HL-60/S4 treated with phorbol 12-myristate 13-acetate at 8.2 ng/mL for 4 days and 3 days (cell line): Measurements from ENCODE around the gene KIF25.

Experiments used
- in situ Hi-C: fragments of 300-500 bp; cut with MboI; formaldehyde crosslinking; loops from 2 replicates; pipeline ENCODE4 v1.15.0; 2022; ENCODE audit warnings: low sequenced_read_pairs

Gene KIF25

DNA sequence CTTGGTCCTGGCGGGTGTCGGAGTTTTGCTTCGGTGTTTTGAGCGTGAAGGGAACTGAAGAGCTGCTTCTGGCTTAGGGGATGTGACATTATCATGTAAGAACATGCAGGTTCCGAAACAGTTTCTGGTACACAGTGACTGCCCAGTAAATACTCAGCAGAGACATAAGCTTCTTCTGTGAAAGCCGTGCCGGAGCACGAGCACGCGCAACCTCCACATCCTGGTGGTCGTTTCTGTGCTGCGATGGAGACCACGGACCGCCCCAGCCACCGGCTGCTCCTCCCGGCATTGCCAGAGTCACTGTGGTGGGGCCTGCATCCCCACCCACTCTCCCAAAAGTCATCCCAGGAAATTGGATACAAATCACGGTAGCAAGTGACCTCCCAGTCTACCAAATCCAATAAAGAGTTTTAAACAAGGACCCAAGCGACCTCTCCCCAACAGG is 18.7 kb downstream of the KIF25 start:
- in situ Hi-C loops, result no loop called here

DNA sequence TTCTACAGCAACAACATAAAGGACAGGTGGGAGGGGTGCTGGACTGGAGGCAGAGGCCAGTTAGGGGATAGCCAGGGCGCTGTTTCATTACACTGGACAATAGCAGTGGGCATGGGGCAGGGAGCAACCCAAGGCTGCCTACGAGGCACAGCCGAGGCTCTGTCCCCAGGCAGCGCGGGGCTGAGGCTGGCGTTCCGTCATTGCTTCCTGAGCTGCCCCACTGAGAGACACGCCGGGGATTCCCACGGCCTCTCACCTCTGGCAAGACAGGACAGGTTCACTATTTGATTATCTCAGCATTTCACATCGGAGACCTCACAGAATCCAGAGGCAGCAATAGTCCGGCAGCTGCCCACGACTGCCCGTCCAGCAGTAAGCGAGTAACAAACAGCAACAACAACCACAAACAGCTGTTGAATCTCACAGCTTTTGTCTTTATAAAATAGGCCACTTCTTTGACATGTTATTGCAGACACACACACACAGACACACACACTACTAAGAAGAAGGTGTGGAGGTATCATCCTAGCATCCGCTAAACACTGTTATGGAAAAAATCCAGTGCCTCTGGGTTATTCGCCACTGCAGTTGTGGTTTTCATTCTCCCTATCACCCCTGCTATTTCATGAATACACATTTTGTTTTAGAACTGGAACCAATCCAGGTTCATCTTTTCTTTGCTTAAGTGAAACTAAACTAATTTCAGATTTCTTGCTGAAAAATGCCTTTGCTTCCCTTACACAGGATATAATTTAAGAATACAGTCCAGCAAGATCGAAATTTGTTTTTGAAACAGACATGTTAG is 19.5 kb downstream of the KIF25 start:
- in situ Hi-C loops, result no loop called here

DNA sequence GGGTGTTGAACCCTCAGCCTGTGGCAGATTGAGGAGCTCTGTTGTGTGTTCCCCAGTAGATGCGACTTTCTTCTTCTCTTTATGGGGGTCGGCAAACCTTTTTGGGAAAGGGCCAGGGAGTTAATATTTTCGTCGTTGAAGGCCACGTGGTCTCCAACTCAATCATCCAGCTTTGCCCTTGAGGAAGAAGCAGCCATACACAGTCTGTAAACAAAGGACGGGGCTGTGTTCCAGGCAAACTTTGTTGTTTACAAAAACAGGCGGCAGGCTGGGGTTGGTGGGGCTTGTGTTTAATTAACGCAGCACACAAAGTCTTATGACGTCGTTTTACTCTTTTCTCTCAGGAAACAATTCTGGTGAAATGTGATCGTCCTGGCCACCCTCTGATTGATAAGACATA is 20.2 kb downstream of the KIF25 start:
- in situ Hi-C loops, result no loop called here

DNA sequence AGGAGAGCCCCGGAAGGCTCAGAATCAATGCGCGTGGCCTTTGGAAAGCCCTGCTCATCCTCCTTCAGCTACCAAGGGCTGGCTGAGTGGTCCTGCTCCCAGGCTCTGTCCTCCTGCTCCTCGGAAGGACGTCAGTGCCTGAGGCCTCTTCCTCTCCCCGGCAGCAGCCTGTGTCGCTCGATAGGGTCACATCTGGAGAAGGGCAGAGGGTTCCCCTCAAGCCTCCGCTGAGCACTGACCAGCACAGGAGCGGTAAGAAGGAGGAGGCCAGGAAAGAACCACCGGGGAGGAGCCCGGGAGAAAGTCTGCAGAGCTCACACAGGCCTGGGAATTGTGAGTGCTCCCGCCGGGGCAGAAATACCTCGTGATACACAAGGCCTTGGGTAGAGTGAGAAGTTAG is 21.2 kb downstream of the KIF25 start:
- in situ Hi-C loops, result no loop called here

DNA sequence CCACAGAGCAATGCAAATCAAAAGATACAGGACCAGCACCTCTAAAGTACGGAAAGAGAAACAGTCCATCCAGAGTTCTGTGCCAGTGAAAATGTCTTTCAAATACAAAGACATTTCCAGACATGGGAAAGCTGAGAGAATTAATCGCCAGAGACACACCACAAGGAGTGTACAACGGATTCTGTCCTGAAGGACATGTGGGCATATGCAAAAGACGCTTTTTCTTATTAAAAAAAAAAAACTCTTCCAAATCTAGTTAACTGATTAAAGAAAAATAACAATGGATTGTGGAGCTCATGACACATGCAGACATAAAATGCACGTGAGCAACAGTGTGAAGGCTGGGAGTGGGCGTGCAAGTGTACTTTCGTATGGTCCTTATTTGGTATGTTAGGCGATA is 22.8 kb downstream of the KIF25 start:
- in situ Hi-C loops, result no loop called here

DNA sequence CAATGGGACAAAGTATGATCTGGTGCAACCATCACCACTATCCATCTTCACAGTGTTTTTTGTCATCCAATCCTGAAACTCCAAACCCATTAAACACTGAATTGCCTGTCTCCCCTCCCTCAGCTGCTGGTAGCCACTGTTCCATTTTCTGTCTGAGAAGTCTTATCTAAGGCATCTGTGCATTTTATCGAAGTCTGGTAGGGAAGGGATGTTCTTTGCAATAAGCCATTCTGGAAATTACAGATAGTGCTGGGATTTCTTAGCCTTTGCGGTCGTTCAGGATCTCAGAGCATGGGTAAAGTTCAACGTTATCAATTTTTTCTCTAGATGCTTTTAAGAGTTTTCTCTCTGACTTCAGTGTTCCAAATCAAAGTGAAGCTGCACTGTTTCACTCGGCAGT is 24.1 kb downstream of the KIF25 start:
- in situ Hi-C loops, result no loop called here

DNA sequence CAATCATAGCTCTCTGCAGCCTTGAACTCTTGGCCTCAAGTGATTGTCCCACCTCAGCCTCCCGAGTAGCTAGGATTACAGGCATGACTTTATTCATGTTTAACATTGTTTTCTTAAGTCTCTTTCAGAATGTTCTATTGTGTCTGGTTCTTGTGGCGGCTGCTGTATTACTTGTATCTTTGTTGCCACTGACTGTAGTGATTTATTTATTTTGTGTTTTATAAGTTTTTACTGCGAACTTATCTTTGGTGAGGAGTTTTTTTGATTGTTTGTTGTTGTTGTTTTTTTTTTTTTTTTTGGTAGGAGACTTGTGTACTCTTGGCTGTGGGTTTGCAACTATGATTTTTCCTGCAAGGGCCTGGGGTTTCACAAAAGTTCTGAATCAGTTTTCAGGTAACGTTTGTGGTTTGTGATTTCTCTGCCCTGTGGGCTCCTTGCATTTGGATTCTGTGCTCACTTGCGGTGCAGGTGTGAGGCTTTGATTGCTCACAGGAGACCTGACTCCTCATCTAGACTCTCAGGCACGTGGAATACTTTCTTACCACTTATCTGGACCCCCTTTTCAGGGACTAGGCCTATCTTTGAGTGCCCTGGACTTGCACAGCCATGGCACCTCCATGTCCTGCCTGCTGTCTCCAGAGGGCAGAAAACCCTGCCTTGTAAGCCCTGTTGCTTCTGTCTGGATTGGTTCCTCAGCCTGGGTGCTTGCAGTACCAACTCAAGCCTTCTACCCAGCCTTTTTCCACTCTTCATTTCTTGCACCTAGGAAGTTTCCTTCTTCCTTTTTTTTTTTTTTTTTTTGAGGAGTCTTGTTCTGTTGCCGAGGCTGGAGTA is 25.2 kb downstream of the KIF25 start:
- in situ Hi-C loops, result no loop called here

DNA sequence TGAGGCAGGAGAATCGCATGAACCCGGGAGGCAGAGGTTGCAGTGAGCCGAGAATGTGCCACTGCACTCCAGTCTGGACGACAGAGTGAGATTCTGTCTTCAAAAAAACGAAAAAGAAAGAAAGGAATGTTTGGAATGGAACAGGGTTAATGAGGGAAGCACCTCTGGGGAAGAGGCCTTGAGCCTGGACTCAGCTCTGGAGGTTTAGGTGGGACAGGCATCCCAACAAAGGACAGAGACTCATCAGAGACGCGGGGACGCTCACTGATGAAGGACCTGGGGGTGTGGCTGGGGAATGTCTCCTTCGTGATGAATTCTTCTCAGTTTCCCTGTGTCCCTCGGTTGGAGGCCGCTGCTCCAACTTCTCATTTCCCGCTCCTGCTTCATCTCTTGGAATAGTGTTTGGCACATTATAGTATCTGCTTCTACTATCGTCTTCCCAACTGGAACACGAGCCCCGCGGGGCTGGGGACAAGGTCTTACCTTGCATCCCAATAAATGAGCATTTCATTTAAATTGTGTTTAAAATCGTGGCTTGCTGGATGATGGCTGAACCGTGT is 27.6 kb downstream of the KIF25 start:
- in situ Hi-C loops, result no loop called here

DNA sequence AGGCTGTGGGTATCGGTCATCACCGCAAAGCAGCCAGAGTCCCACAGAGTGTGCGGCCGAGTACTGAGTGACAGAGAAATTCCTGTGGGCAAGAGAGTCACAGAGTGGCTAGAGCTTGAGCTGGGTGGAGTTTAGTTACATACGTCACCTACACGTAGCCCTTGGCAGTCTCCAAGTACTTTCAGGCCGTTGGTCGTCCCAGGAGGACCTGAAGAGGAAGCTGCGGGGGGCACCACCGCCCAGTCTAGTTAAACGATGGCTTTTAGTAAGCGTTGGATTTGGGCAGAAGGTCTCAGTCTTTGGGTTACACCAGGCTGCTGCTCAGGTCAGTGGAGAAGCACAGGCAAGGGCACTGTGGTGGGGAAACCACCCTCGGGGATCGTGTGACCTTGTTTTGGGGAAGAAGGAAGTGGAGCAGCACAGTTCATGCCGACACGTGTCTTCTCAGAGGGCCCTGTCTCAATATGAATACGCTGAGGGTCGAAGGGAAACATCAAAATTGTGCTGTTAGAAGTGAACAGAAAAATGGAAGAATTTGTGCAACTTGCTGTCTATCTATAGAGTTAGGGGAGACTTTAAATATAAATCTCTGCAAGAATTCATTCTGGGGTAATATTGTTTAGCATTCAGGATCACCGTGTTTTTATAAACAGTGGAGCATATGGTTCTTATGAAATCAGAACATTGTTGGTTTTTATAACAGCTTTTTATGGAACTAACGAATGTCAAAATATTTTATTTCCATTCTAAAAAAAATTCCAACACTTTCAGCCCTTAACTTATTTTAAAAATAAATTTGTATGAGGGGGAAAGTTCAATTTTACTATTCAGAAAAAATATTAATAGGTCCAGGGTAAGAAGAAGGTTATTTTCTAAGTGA is 28.6 kb downstream of the KIF25 start:
- in situ Hi-C loops, result no loop called here

DNA sequence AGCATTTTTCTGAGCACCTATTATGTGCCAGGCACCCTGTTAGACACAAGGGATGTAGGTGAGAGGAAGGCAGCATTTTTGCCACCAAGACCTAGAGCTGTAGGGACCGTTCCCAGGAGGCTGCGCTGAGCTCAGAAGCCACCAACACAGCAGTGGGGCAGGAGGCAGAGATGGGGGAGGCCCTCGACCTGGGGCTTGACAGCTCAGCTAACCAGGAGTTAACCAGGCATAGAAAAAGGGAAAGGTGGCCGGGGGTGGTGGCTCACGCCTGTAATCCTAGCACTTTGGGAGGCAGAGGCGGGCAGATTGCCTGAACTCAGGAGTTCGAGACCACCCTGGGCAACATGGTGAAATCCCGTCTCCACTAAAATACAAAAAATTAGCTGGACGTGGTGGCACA is 29.5 kb downstream of the KIF25 start:
- in situ Hi-C loops, result no loop called here

DNA sequence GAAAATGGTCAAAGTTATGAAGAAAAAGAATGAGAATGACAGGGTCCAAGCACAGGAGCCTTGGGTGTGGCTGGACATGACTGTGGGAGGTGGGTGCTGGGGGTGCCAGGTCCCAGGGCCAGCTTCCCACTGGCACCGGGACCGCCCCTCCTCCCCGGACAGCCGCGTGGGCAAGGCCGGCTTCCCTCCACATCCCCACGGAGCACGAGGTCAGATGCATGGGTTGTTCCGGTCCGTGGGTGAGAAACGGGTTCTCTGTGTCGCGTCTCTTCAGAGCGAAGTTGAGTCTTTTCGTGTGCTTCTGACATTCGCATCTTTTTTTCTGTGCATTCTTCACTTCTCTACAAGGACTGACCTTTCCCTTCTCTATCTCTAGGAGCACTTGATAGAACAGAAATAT is 30.1 kb downstream of the KIF25 start:
- in situ Hi-C loops, result no loop called here

DNA sequence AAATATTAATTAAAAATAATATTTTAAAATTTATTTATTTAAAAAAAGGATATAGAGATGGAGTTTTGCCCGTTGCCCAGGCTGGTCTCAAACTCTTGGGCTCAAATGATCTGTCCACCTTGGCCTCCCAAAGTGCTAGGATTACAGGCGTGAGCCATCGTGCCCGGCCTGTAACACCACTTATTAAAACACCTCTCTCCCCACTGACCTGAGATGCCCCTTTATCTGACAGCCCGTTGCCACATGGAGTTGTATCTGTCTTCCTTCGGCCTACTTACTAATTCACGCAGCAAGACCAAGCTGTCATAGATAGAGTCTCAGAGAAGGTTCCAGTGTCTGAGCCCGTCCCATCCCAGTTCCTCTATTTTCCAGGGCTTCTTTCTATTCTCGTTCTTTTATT is 30.7 kb downstream of the KIF25 start:
- in situ Hi-C loops, result no loop called here

DNA sequence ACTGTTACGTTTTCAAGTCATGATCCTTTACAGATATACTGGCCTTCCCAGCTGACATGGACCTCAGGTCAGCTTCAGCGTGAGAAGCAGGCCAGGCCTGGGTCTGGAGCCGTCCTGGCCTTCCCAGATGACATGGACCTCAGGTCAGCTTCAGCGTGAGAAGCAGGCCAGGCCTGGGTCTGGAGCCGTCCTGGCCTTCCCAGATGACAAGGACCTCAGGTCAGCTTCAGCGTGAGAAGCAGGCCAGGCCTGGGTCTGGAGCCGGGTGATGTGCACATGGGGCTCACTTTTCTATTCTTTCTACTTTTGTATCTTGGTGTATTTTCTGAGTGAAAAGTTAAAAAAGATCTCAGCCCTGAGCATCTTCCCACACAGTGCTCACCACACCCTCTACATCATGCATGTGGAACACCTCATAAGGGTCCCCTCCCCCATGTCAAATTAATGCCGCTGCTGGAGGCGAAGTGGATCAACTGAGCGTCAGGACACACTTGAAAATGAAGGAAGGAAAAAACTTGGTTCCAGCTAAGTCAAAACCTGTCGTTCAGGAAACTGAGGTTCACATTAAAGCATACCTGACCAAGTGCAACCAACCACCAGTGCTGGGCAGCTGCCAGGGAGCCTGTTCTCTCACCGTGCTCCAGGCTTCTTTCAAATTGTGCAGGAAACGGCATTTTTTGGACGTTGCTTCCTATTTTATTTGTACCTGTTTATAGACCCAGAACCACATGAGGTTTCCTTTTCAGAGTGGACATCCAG is 32.2 kb downstream of the KIF25 start:
- in situ Hi-C loops, result no loop called here

DNA sequence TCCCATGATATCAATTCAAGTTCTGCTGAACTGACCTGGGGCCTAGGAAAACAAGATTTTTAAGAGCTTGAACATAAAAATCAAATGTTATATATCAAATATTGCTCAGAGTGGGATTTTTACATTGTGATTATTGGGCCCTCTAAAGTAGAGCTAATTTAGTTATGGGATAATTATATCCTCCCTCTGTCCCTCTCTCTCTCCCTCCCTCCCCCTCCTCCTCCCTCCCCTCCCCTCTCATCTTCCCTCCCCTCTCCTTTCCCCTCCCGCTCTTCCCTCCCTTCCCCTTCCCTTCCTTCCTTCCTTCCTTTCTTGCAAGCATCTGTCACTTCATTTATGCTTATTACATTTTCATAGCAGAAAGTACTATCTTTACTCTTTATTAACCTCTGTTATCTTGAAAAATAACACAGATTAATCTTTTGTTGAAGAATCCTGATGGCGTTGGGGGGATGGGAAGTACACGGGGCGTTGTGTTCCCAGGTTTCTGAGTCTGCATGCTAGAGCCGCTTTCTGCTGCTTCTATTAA is 32.8 kb downstream of the KIF25 start:
- in situ Hi-C loops, result no loop called here

DNA sequence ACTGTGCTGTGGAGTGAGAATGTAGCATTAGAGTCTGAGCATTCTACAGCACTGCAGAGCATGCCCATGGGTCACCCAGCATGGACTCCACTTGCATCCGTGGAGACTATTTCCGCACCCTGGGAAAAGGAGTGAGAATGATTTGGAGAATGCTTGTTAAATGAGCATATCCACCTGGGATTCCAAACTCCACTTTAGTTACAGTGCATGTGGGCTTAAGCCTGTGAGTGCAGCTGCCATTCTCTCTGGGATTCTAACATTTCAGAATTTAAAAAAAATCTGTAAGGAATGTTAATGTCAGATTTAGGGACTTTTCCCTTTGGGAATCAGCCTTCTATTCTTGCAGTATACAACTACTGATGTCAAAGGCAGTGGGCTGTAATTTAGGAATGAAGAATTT is 33.4 kb downstream of the KIF25 start:
- in situ Hi-C loops, result no loop called here

DNA sequence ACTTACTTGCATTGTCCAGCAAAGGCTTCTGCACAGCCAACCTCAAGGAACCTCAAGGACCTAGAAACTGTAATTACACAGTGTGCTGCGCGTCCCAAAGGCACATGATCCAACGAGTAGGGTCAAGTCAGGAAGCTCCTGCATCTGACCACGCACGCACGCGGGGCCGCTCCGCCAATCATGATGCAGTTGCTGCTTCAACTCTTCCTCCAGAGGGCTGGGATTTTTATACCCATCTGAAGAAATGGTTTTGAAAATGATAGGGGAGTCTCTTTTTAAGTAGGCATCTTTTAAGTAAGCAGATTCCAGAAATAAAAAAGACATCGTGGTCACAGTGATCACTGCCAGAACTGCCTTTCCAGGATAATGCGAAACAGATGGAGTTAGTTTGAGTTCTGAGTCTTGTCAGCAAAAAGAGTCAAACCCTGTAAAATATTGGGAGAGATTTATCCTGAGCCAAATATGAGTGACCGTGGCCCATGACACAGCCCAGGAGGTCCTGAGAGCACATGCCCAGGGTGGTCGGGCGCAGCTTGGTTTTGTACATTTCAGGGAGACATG is 34.0 kb downstream of the KIF25 start:
- in situ Hi-C loops, result no loop called here

DNA sequence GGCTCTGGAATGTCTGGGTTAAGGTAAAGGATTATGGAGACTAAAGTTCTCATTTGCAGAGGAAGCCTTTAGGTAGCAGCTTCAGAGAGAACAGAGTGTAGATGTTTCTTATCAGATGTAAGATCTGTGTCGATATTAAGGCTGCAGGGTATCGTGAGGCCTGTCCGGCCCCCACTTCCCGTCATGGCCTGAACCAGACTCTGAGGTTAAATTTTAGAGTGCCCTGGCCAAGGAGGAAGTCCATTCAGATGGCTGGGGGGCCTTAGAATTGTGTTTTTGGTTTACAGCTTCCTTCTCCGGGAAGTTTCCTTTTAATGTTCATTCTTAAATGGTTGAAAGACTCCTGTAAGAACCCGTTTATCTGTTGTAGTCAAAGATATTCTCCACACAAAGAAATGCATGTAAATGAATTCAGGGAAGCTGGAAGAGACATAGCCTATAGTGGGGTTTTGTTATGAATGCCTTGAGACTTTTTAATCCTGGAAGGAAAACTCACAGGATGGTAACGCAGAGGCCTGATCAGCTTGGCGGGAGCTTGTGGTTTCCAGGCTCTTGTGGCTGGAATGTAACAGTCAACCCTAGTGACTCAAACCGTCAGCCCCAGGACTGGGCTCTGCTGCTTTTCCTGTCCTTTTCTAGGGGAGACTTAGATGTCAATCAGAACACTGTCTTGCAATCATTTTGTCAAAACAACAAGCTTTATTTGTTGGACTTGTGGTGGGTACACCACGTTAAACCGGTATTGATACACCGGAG is 34.7 kb downstream of the KIF25 start:
- in situ Hi-C loops, result no loop called here

DNA sequence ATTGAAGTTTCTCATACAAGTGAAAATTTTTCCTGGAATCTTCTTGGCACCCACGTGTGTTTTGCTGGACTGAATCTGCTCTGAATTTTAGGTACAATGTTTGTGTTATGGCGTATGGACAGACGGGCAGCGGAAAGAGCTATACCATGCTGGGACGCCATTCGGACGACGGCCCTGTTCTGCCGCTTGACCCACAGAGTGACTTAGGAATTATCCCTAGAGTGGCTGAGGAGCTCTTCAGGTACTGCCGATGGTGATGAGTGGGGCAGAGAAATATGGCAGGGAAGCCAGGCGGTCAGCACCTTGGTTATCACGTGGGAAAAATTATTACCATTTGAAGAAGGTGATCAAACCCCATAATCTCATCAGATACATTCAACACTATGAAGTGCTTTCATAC is 36.3 kb downstream of the KIF25 start:
- in situ Hi-C loops, result no loop called here

DNA sequence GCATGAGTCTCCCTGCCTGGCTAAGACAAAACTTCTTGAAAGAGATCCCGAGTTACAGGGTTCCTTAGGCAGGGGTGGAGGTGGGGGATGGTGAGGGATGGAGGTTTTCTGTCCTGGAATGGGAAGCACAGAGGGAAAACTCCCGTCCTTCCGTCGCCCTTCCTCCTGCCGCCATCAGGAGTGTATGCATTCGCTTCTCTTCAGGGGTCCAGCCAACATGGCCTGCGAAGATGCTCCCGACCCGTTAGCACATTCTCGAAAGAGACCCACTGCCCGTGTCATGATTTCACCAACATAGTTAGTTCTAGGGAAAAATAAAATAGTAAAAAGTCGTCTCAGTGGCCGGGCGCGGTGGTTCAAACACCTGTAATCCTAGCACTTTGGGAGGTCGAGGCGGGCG is 37.1 kb downstream of the KIF25 start:
- in situ Hi-C loops, result no loop called here
